Cardiac fibroblast (primary cell): Measurements from ENCODE around the gene ROBO1.
A peak's percentile ranks its signal among the peaks of the same experiment; 100 is the strongest.

Experiments used
- DNase-seq, 2 donors: peaks; one replicate each; pipeline versions ENCODE4 v3.0.0 to v3.0.0-alpha.2; 2010; ENCODE audit warnings: low read depth in 2 of 2
- H3K4me3 ChIP-seq, 2 donors: replicated peaks in 1 of 2; 1 replicate in 1 of 2; 2 replicates in 1 of 2; pipeline ENCODE4 v1.5.1; 2011; ENCODE audit warnings: low read depth in 2 of 2, low read length in 2 of 2, mild to moderate bottlenecking in 2 of 2, moderate library complexity in 1 of 2
- CTCF ChIP-seq: IDR thresholded peaks from one replicate; pipeline ENCODE4 v1.5.1; 2011; ENCODE audit warnings: low read depth, mild to moderate bottlenecking, low read length, inconsistent platforms

ROBO1 gene

GRCh38 chr3:78814893-78815562 is 952.8 kb downstream of the ROBO1 start:
- H3K4me3 ChIP-seq = no peak overlapping the region
- no peak for TF ChIP-seq CTCF
- DNase-seq = no peak

- DNase-seq = no peak
- TF ChIP-seq CTCF = no peak
Measured at GRCh38 chr3:78812166-78812565, 955.6 kb downstream of the ROBO1 start.

GRCh38 chr3:78809966-78810365 is 957.8 kb downstream of the ROBO1 start:
- DNase-seq = no peak
- no peak overlapping the region for H3K4me3 ChIP-seq
- no peak for TF ChIP-seq CTCF

More at GRCh38 chr3:78812166-78812565, 955.6 kb downstream of the ROBO1 start:
- no peak overlapping the region for H3K4me3 ChIP-seq

GRCh38 chr3:78804251-78805037 is 963.4 kb downstream of the ROBO1 start:
- TF ChIP-seq CTCF = no peak
- no peak overlapping the region for H3K4me3 ChIP-seq
- peak; percentile 73 to 93 for DNase-seq

- TF ChIP-seq CTCF = no peak
- H3K4me3 ChIP-seq = no peak overlapping the region
- DNase-seq = no peak
Measured at GRCh38 chr3:78802562-78802930, 965.3 kb downstream of the ROBO1 start.

GRCh38 chr3:78801926-78802561 is 965.8 kb downstream of the ROBO1 start:
- no peak for TF ChIP-seq CTCF
- H3K4me3 ChIP-seq = no peak overlapping the region
- DNase-seq = peak in 1 of 2 donors; percentile 27
